Adrenal gland (tissue), 12 donors: ENCODE results near the gene SORBS2. TPM values are rescaled to one million over a fixed set of nuclear protein-coding genes. Genes with fewer than 3 reads are reported as not detected.

Experiments
- DNase-seq, 7 donors: peaks; one replicate each; pipeline ENCODE4 v3.0.0-alpha.2; 2019 to 2020
- H3K27ac ChIP-seq, 5 donors: fragments of 200-600 bp; sonication (generic) in 4 of 5; 1 replicate in 3 of 5; 2 replicates in 2 of 5; pipeline versions ENCODE4 v1.5.1 to v1.8.0; 2016 to 2020; ENCODE audit warnings: mild to moderate bottlenecking in 1 of 5
- H3K27me3 ChIP-seq: fragments of 200-600 bp; 2 replicates; pipeline ENCODE4 v1.8.0; 2021
- H3K36me3 ChIP-seq, 2 donors: fragments of 200-600 bp; replicated peaks in 1 of 2; 1 replicate in 1 of 2; 2 replicates in 1 of 2; pipeline versions ENCODE4 v1.5.1 to v1.8.0; 2018 to 2022
- H3K4me1 ChIP-seq, 2 donors: fragments of 200-600 bp; replicated peaks in 1 of 2; 1 replicate in 1 of 2; 2 replicates in 1 of 2; pipeline versions ENCODE4 v1.5.1 to v1.8.0; 2018 to 2021
- H3K4me3 ChIP-seq, 4 donors: fragments of 200-600 bp; sonication (generic) in 3 of 4; one replicate each; pipeline ENCODE4 v1.5.1; 2016 to 2018
- H3K9me3 ChIP-seq, 3 donors: fragments of 200-600 bp; sonication (generic) in 1 of 3; replicated peaks in 1 of 3; 1 replicate in 2 of 3; 2 replicates in 1 of 3; pipeline versions ENCODE4 v1.5.1 to v1.8.0; 2016 to 2021
- POLR2A ChIP-seq, 2 donors: fragments of 450-650 bp; IDR thresholded peaks; one replicate each; pipeline ENCODE4 v1.6.1; 2017; ENCODE audit warnings: antibody characterized with exemption in 2 of 2, mild to moderate bottlenecking in 2 of 2, moderate library complexity in 1 of 2
- WGBS, 4 donors: extraction: QIAGEN DNeasy Blood & Tissue Kit in 2 of 4; methylation state at CpG; one replicate each; pipeline versions ENCODE4 v1.1.5 to v1.1.7; 2013 to 2017; 5-methylcytosine and 5-hydroxymethylcytosine counted together
- intact Hi-C, 2 donors: fragments of 100-400 bp; cut with DNase I; formaldehyde crosslinking; loops; one replicate each; pipeline versions ENCODE4 v1.14.1 to v1.15.0; 2022 to 2023
- polyA plus RNA-seq, 3 donors: library from polyadenylated mRNA; stranded (reverse); fragments of 200-250 nt in 2 of 3; fragments of 350-450 nt in 1 of 3; fragmentation: Illumina TruSeq in 1 of 3; extraction: RNeasy Lipid Tissue Mini Kit (QIAGEN cat#74804) in 1 of 3; gene quantifications; one replicate each; pipeline ENCODE4 v1.2.3, GENCODE V29; 2013 to 2014
- total RNA-seq, 9 donors: library from RNA; depleted of rRNA in 4 of 9; stranded (reverse); fragments of >200 nt in 4 of 9; fragments of 120-200 nt in 1 of 9; fragmentation: NEBNext Ultra II Directional in 1 of 9; extraction: Animal tissue kit (Norgen Biotek cat#: 25700) in 1 of 9; gene quantifications; one replicate each; pipeline versions ENCODE4 v1.1.0 to v1.2.4, GENCODE V29; 2013 to 2023
- TF ChIP-seq, protein P1 (sequence below), 6 experiments: fragments of 450-650 bp in 4 of 6; fragments of 200-600 bp in 2 of 6; sonication (generic) in 1 of 6; IDR thresholded peaks; 1 replicate in 5 of 6; 2 replicates in 1 of 6; pipeline versions ENCODE4 v1.5.1 to v1.8.0; 2016 to 2021; ENCODE audit warnings: antibody characterized with exemption in 6 of 6, mild to moderate bottlenecking in 2 of 6, moderate library complexity in 1 of 6
- donor health status: healthy with polysubstance abuse.
- donor health status: Bipolar disorder and iron deficiency.
- donor health status: DM: yes; HTN: yes; CAD: no.
- donor health status: DM: no; HTN: no; CAD: no.
- donor health status: DM: no; HTN: no; CAD: no.
- donor health status: DM: yes; HTN: yes; CAD: no.

The SORBS2 gene
- total and polyA plus RNA-seq, 12 donors = 126 to 875 (median 582) TPM

DNA sequence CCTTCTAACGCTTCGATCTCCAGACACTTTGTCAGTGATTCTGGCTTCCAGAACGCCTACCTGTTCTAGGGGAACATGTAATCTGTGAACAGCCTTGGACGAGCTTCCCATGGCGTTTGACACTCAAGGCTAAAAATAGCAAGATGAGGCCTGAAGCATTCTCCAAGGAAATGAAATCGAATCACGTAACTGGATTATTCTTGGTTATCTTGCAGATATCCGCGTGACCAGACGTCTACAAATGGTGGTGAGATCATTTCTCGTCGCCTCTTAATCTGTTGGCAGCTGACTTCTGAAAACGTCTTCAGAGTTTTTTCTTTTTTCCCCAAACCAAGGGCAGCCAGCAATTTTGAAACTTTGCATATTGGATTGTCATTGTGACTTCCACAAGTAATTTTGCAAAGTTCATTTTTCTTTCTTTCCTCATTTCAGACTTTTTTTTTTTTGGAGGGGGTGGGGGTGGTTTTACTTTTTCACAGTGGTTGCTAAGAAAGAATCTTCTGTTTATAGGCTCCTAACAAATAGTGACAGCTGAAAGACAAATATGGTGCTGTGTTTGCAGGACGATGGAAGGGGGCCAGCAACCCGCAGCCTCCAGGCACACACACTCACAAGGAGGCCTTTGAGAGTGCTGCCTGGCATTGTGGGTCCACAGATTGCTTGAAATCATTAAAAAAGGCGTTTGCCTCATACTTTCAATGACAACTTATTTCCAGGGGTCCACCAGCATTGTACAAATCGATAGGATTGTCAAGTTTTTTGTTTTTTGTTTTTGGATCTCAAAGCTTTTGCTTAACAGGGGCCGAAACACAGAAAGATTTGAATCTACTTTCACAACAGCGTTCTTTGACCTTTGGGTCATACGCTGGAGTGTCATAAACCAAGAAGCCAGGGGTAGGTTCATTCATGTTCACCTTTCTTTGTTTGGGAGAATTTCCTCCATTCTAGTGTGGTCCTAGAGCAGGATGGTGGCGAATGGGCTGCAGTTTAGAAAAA lies 244.3 kb downstream of the SORBS2 start:
- 65 to 69% (median 67%) methylated on average over 21 of the region's 21 CpGs for WGBS, 4 donors
- peaks cover 0 to 14% of the 10 kb centered on the region in 2 donors for H3K4me1 ChIP-seq
- TF ChIP-seq POLR2A (IDR thresholded peaks at IDR 0.05) = no peak
- TF ChIP-seq, protein P1, sequence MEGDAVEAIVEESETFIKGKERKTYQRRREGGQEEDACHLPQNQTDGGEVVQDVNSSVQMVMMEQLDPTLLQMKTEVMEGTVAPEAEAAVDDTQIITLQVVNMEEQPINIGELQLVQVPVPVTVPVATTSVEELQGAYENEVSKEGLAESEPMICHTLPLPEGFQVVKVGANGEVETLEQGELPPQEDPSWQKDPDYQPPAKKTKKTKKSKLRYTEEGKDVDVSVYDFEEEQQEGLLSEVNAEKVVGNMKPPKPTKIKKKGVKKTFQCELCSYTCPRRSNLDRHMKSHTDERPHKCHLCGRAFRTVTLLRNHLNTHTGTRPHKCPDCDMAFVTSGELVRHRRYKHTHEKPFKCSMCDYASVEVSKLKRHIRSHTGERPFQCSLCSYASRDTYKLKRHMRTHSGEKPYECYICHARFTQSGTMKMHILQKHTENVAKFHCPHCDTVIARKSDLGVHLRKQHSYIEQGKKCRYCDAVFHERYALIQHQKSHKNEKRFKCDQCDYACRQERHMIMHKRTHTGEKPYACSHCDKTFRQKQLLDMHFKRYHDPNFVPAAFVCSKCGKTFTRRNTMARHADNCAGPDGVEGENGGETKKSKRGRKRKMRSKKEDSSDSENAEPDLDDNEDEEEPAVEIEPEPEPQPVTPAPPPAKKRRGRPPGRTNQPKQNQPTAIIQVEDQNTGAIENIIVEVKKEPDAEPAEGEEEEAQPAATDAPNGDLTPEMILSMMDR (IDR thresholded peaks at IDR 0.05) = no peak
- intact Hi-C loops = no loop called here
- no peak overlapping the region for H3K4me3 ChIP-seq
- H3K36me3 ChIP-seq = no peaks in the 10 kb centered on the region
- peak in 2 of 7 donors; percentile 20 to 70 for DNase-seq
- H3K27ac ChIP-seq = peak overlapping the region in 3 of 5 donors; percentile 12 to 76 (median 74)
- no peaks in the 10 kb centered on the region for H3K27me3 ChIP-seq
- H3K9me3 ChIP-seq = no peaks in the 10 kb centered on the region

DNA sequence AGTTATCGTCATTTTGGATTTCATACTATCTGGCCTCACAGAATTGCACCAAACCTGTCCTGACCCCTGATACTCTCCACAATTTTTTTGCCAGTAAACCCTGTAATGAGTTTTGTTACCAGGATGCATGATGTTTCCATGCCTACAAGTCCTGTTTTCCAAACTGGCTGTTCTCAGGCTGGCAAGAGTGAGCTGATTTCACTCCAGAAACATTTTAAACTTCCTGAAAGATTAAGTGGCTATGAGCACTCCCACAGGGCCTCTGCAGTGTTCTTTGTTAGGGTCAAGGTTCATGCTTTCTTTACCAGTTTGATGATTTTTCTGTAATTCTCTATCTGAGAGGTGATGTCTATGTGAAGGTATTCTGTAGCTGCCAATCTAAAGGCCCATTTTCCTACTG lies 245.0 kb downstream of the SORBS2 start:
- Histone ChIP-seq H3K9me3 (no peaks in the 10 kb centered on the region), H3K4me1 (peaks cover 0 to 14% of the 10 kb centered on the region in 2 donors), H3K4me3 (no peak overlapping the region), H3K27ac (peak overlapping the region in 3 of 5 donors; percentile 12 to 76 (median 74)), H3K36me3 (no peaks in the 10 kb centered on the region), H3K27me3 (no peaks in the 10 kb centered on the region)
- 71 to 86% (median 76%) methylated on average over 1 of the region's 1 CpG for WGBS, 4 donors
- DNase-seq = no peak
- TF ChIP-seq, protein P1 (IDR thresholded peaks at IDR 0.05) = no peak
- TF ChIP-seq POLR2A (IDR thresholded peaks at IDR 0.05) = no peak
- intact Hi-C loops = no loop called here

DNA sequence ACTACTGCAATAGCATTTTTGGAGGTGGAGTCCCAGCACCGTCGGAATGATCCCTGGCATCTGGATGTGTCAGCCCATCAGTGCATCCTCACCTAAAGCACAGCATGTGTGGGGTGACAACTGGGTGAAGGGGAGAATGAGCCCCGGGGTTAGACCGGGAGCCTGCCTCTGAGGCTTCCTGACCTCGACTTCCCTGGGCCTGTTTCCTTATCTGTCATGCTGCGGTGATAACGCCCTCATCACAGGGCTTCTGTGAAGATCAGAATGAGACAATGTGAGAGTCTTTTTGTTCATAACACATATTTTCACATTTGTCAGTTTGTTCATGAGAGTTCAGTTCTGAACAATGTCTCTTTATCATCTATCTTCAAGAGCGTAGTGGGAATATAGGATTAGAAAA lies 245.6 kb downstream of the SORBS2 start:
- no peak for TF ChIP-seq POLR2A (IDR thresholded peaks at IDR 0.05)
- TF ChIP-seq, protein P1 (IDR thresholded peaks at IDR 0.05) = no peak
- H3K27me3 ChIP-seq = no peaks in the 10 kb centered on the region
- H3K36me3 ChIP-seq = no peaks in the 10 kb centered on the region
- no peak for DNase-seq
- H3K4me1 ChIP-seq = peaks cover 0 to 14% of the 10 kb centered on the region in 2 donors
- H3K9me3 ChIP-seq = no peaks in the 10 kb centered on the region
- H3K27ac ChIP-seq = peak overlapping the region in 2 of 5 donors; percentile 74 to 76
- WGBS, 4 donors = 55 to 68% (median 62%) methylated on average over 8 of the region's 8 CpGs
- intact Hi-C loops = no loop called here
- H3K4me3 ChIP-seq = no peak overlapping the region

DNA sequence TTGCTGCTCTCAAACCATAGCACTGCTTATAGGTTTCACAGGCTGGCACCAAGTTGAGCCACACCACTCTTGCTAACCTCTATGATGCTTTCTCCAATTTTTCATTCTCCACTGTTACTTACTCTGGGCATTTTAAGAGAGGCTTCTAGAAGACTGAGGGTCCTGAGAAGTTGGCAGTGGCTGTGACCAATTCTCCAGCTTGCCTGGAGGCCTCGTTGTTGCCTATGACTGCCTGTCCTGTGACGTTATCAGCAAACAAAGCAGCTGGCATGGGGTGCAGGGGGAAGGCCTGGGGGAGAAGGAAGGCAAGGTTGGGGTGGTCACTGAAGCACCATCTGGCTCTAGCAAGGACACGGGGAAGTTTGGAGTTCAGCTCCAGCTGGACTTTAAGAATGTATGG lies 246.3 kb downstream of the SORBS2 start:
- TF ChIP-seq, protein P1 (IDR thresholded peaks at IDR 0.05) = no peak
- TF ChIP-seq POLR2A (IDR thresholded peaks at IDR 0.05) = no peak
- no peaks in the 10 kb centered on the region for H3K36me3 ChIP-seq
- intact Hi-C loops = no loop called here
- peaks cover 0 to 14% of the 10 kb centered on the region in 2 donors for H3K4me1 ChIP-seq
- no peak overlapping the region for H3K27ac ChIP-seq
- H3K27me3 ChIP-seq = no peaks in the 10 kb centered on the region
- no peaks in the 10 kb centered on the region for H3K9me3 ChIP-seq
- H3K4me3 ChIP-seq = no peak overlapping the region
- DNase-seq = no peak
- WGBS, 4 donors = 88 to 98% (median 91%) methylated on average over 2 to 3 of the region's 3 CpGs
